WERI-Rb-1 (cell line): Measurements from ENCODE around the gene RHOT2.

Experiments used
- DNase-seq: peaks from one replicate; pipeline ENCODE4 v3.0.0-alpha.2; 2020
- H3K27ac ChIP-seq: fragments of 250-450 bp; sonication (Bioruptor Pico); 2 replicates; pipeline ENCODE4 v1.5.1; 2020; ENCODE audit warnings: mild to moderate bottlenecking, moderate library complexity
- H3K27me3 ChIP-seq: fragments of 250-450 bp; sonication (Bioruptor Pico); 2 replicates; pipeline ENCODE4 v1.5.1; 2021; ENCODE audit warnings: mild to moderate bottlenecking, low read depth, moderate library complexity; ENCODE audit not compliant: insufficient read depth, severe bottlenecking
- H3K36me3 ChIP-seq: fragments of 250-450 bp; sonication (Bioruptor Pico); 2 replicates; pipeline ENCODE4 v1.5.1; 2020; ENCODE audit warnings: mild to moderate bottlenecking, moderate library complexity
- H3K4me3 ChIP-seq: 2 replicates; pipeline ENCODE4 v1.5.1; 2011; ENCODE audit warnings: low read depth, mild to moderate bottlenecking, control low read depth, low read length
- H3K9me3 ChIP-seq: fragments of 250-450 bp; sonication (Bioruptor Pico); 2 replicates; pipeline ENCODE4 v1.5.1; 2021; ENCODE audit warnings: mild to moderate bottlenecking, moderate library complexity; ENCODE audit not compliant: severe bottlenecking
- TF ChIP-seq, protein P1 (sequence below): IDR thresholded peaks from 2 replicates; pipeline ENCODE4 v1.5.1; 2011; ENCODE audit warnings: low read depth, mild to moderate bottlenecking, control low read depth, inconsistent platforms, low read length

RHOT2 gene

DNA sequence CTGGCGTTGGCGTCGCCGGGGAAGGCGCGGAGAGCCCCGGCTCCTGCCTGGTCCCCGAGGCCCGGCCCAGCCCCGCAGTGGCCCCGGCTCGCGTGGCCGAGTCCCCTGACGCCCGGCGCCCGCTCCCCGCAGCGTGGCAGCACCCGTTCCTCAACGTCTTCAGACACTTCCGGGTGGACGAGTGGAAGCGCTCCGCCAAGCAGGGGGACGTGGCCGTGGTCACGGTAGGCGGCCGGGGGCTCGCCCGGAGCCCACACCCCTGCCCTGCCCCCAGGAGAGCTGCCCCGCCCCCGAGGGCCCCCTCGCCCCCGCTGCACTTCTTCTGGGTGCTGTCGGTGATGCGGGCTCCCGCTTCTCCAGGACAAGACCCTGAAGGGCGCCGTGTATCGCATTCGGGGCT, 18.3 kb upstream of the RHOT2 start:
- H3K4me3 ChIP-seq = peak overlapping the region; percentile 58
- H3K27me3 ChIP-seq = no peaks in the 10 kb centered on the region
- no peaks in the 10 kb centered on the region for H3K9me3 ChIP-seq
- TF ChIP-seq, protein P1, sequence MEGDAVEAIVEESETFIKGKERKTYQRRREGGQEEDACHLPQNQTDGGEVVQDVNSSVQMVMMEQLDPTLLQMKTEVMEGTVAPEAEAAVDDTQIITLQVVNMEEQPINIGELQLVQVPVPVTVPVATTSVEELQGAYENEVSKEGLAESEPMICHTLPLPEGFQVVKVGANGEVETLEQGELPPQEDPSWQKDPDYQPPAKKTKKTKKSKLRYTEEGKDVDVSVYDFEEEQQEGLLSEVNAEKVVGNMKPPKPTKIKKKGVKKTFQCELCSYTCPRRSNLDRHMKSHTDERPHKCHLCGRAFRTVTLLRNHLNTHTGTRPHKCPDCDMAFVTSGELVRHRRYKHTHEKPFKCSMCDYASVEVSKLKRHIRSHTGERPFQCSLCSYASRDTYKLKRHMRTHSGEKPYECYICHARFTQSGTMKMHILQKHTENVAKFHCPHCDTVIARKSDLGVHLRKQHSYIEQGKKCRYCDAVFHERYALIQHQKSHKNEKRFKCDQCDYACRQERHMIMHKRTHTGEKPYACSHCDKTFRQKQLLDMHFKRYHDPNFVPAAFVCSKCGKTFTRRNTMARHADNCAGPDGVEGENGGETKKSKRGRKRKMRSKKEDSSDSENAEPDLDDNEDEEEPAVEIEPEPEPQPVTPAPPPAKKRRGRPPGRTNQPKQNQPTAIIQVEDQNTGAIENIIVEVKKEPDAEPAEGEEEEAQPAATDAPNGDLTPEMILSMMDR = no peak
- no peak for DNase-seq
- H3K27ac ChIP-seq = peak overlapping the region; percentile 91
- H3K36me3 ChIP-seq = peaks cover 39% of the 10 kb centered on the region

DNA sequence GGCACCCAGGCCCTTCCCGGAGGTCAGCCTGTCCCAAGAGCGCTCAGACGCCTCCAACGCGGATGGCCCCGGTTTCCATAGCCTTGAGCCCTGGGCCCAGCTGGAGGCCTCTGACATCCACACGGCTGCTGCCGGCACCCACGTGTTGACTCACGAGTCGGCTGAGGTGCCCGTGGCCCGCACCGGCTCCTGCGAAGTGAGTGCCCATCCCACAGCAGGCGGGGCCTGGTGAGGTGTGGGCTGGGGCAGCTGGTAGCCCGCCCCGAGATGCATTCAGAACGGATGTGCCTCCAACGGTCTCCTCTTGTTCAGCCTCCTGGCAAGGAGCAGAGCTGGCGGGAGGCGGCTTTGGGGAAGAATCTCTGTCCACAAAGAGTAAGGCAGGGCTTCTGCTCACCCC, 16.1 kb upstream of the RHOT2 start:
- TF ChIP-seq, protein P1 = no peak
- Histone ChIP-seq H3K4me3 (no peak overlapping the region), H3K36me3 (peaks cover 55% of the 10 kb centered on the region), H3K9me3 (no peaks in the 10 kb centered on the region), H3K27me3 (no peaks in the 10 kb centered on the region), H3K27ac (no peak overlapping the region)
- DNase-seq = no peak

DNA sequence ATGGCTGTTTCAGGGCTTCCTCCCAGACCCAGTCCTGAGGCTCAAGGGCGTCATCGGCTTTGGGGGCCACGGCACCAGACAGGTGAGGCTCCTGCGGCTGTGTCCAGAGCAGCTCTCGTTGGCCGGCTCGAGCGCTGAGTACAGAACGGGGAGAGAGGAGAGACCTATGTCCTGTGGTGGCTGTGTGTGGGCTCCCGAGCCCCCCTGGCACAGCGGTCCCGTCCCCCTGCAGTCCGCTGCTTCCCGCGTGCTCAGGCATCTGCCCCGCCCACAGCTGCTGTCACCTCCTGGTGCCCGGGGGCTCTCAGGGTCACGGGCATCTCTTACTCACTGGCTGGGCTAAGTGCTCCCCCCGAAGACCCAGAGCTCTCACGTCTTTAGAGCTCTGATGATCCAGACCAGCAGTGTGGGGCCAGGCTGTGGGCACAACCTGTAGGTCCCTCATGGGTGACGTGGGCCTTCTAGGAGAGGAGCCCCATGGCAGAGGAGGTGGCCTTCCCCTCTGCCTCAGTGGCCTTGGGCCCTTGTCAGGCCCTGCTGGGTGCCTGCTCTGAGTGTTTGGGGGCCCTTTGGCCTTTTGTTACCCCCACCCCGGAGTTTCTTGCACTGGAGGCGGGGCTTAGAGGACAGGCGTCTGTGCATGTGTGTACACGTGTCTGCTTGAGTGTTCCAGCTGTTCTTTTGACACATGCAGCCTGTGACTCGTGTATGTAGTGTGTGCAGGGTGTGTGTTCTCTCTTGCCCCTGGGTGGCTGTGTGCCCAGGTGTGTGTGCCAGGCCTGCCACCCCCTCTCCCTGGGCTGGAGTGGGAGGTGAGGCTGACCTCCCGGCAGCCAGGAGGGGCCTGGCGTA, 15.3 kb upstream of the RHOT2 start:
- TF ChIP-seq, protein P1 = no peak
- Histone ChIP-seq H3K36me3 (peaks cover 63% of the 10 kb centered on the region), H3K27me3 (no peaks in the 10 kb centered on the region), H3K9me3 (no peaks in the 10 kb centered on the region), H3K4me3 (no peak overlapping the region), H3K27ac (no peak overlapping the region)
- no peak for DNase-seq

DNA sequence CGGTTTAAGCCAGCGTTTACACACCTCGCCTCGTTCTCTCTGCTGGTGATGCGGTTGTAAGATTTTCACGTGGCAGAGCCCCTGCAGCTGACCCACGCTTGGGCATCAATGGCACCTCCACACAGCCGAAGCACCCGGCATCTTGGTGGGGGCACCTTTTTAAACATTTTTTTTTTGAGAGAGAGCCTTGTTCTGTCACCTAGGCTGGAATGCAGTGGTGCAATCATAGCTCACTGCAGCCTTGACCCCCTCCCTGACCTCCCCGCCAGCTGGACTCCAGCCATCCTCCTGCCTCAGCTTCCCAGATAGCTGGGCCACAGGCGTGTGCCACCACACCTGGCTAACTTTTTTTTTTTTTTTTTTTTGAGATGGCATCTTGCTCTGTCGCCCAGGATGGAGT, 13.9 kb upstream of the RHOT2 start:
- H3K4me3 ChIP-seq = no peak overlapping the region
- no peaks in the 10 kb centered on the region for H3K9me3 ChIP-seq
- TF ChIP-seq, protein P1 = no peak
- peaks cover 77% of the 10 kb centered on the region for H3K36me3 ChIP-seq
- H3K27me3 ChIP-seq = no peaks in the 10 kb centered on the region
- no peak for DNase-seq
- H3K27ac ChIP-seq = no peak overlapping the region

DNA sequence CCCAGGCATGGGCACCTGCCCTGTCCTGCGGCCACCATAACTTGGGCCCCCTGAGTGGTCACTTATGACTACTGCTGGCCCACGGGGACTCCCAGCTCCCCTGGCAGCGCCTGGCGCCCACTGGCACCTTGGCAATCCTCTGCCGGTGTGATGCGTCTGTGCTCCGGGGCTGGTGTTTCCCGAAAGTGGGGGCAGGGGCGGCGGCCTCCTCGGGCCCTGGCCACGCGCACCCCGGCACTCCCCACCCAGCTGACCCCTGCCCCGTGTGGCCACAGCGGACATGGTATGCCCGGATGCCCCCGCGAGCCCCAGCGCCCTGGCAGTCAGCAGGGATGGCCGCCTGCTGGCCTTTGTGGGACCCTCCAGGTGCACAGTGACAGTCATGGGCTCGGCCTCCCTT, 10.4 kb upstream of the RHOT2 start:
- no peak for DNase-seq
- H3K27me3 ChIP-seq = no peaks in the 10 kb centered on the region
- no peaks in the 10 kb centered on the region for H3K9me3 ChIP-seq
- no peak overlapping the region for H3K27ac ChIP-seq
- peaks cover 84% of the 10 kb centered on the region for H3K36me3 ChIP-seq
- TF ChIP-seq, protein P1 = no peak
- no peak overlapping the region for H3K4me3 ChIP-seq
